HL-60/S4 treated with phorbol 12-myristate 13-acetate at 8.2 ng/mL for 4 days and 3 days (cell line): ENCODE measurements around the gene BNIP3.

ENCODE experiments used
- in situ Hi-C: fragments of 300-500 bp; cut with MboI; formaldehyde crosslinking; loops from 2 replicates; pipeline ENCODE4 v1.15.0; 2022; ENCODE audit warnings: low sequenced_read_pairs

Gene BNIP3

GRCh38 chr10:131979336-131979735 lies 2.4 kb downstream of the BNIP3 start:
- in situ Hi-C loops: no loop called here

DNA sequence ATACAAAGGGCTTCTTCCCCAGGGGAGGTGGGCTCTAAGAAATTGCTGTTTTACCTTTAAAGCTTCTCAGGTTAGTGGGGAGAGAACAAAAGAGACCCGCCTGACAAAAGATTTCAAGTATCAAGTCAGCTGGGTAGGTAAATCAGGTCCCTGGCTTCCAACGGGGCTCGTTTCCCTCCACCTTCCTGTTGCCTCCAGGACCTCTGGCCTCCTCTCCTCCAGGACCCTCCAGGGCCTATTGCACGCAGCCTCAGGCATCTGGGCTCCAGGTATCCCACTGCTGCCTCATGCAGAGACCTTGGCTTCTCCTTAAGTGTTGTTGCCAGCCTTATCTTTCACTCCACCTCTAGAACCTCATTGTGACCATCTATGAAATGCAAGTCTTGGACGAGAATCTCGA lies 2.9 kb downstream of the BNIP3 start:
- in situ Hi-C loops: no loop called here

- in situ Hi-C loops: no loop called here
These were observed 3.4 kb downstream of the BNIP3 start for GRCh38 chr10:131978366-131978765.

DNA sequence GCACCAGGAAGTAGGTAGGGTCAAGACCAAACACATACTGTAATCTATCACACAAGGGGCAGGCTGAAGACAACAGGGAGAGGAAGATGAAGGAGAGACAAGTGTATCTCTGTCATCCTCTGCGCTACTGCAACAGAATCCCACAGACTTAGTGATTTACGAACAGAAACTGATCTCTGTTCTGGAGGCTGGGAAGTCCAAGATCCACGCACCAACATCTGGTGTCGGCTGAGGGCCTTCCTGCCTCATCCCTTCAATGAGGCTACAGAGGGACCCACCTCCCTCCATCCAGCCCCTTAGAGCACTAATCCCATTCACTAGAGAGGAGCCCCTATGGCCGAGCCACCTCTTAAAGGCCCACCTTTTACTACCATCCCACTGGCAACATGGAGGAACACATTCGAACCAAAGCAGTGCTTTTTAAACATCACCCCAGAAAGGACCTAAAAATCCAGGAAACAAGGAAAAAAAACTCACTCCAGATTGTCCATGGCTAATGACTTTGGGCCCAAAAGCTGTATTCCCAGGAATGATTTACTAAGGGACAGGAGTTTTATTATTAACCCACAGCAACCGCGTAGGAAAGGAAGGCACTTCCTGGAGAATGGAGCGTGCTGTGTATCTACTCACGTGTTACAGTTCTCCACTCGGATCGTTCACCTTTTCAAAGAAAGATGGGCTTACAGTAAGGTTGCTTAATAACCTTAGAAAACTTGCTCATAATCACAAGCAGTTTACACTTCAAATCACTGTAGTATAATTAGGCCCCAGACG lies 4.2 kb downstream of the BNIP3 start:
- in situ Hi-C loops: no loop called here

DNA sequence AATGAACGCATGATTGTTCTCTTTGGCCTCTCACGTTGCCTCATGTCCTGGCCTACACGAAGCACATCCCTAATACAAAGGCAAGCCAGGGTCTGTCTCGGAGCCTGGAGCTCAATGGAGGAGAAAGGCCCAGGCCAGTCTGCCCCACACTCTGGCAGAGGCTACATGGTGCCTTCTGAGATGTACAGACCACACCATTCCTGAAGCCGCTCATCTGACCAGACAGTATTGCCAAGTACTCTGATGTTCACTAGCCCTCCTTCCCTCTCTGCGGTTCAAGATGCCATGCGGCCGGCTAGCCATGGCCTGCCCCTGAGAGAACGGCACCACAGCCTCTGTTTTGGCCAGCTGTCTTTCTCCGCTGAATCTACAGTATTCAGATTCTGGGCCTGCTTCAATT lies 5.9 kb downstream of the BNIP3 start:
- in situ Hi-C loops: no loop called here

GRCh38 chr10:131975003-131975402 lies 6.7 kb downstream of the BNIP3 start:
- in situ Hi-C loops: no loop called here

GRCh38 chr10:131974034-131974817 lies 7.5 kb downstream of the BNIP3 start:
- in situ Hi-C loops: no loop called here

- in situ Hi-C loops: no loop called here
These were observed 8.4 kb downstream of the BNIP3 start for GRCh38 chr10:131973160-131973951.

DNA sequence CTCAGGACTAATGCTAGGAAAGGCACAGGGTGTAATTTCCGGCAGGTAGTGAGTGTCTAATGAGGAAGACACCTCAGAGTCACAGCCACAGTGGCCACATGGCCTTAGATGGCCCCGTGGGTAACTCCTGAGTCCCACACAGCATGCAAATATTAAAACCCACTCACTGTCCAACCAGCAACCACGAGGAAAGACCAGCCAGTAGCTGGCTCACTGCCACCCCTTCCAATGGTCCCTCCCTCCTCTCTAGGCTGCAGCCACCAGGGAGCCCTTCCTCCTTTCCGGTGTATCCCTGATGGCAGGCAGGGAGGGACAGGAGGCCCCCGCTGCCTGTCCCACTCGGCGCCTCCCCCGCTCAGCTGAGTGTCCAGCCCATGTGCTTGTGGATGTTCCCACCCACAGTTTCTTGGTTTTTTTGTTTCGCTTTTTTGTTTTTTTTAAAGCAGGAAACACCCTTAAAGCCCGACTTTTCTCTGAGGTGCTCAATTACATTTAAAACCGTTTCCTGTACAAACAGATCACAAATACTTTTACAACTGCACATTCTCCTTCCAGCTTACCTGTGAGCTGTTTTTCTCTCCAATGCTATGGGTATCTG lies 9.2 kb downstream of the BNIP3 start:
- in situ Hi-C loops: no loop called here

- in situ Hi-C loops: no loop called here
These were observed 10.1 kb downstream of the BNIP3 start for GRCh38 chr10:131971591-131971990.

- in situ Hi-C loops: no loop called here
These were observed 10.8 kb downstream of the BNIP3 start for GRCh38 chr10:131970946-131971345.

DNA sequence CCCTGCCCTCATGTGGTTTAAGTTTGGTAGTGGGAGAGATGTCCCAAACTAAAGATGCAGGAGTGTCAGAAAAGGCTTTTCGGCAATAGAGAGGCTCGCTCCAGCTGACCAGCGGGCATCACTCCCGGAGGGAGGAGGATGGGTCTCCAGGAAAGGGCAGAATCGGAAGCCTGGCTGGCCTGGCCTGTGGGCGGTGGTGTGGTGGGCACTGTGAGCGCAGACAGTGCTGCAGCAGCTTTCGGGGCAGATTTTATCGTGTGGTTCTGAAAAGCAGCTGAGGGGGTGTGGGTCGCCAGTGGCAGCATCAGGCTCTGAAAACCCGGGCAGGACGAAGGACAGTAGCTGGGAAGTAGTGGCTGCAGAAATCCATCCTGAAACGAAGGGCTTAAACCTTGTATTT lies 12.8 kb downstream of the BNIP3 start:
- in situ Hi-C loops: no loop called here

- in situ Hi-C loops: no loop called here
These were observed 17.4 kb downstream of the BNIP3 start for GRCh38 chr10:131964298-131964697.

DNA sequence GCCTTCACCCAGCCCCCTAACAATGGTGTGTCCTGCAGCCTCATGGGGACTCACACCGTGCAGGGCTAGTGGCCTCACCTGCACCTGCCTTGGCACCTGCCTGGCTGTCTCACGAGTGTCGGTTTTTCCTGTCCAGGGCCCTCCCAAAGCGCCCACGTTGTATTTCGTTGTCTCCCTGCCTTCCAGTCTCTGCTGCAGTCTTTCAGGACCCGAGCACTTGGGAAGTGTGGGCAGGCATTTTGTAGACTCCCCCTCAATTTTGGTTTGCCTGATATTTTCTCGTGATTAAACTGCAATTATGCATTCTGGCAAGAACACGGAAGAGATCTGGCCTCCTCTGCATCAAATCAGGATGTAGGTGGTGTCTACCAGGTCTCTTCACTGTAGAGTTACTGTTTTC lies 17.9 kb downstream of the BNIP3 start:
- in situ Hi-C loops: no loop called here

DNA sequence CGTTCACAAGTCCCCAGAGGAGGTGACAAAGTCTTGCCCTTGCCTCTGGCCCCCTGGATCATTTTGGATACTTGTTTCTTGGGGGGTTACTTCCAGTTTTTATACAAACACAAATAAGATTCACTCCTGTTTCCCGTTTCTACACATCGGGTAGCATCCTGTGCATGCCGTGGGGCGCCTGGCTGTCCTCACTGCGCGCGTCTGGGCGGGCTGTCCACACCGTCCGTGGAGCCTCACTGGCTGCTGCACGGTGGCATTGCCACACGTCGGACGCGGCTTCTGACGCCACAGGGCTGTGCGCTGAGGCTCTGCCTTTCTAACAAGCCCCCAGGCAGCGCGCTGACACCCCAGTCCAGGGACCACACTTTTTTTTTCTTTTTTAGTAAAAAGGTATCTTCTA lies 18.4 kb downstream of the BNIP3 start:
- in situ Hi-C loops: no loop called here

DNA sequence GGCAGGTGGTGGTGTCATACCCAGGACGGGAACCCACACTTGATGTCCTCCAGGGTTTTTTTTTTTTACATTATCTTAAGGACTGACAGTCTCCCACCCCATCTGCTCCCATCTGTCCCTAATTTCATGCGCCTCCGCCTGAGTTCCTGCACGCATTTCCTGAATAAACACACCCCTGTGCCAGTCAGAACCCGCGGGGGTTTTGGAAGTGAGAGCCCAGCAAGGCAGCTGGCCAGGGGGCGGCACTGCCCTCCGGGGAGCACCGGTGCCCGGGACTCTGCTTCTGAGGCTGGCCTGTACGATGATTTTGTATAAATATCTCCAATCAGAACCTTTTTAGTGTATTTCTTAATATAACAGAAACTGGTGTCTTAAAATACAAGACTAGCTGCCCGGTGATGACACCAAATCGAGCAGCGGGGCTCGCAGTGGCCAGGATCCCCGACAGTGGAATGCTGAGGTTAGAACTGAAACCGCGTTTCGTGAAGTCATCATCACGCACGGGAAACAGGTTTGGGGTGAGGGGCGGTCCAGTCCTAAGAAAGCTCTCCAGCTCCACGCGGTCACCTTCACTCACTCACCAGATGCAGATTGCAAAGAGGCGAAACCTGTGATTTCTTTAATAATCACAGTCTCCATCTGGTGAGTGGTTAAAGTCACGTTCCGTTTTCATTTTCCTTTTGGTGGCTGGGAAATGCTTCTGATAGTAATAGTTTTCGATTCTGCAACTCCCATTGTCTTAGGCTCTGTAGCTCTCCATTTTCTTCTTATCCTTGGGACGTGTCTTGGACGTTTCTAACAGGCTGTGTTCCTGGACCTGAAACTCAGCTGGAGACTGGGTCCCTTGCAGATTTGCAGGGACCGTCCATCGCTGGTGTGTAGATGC lies 19.7 kb downstream of the BNIP3 start:
- in situ Hi-C loops: no loop called here

- in situ Hi-C loops: no loop called here
These were observed 20.5 kb downstream of the BNIP3 start for GRCh38 chr10:131961047-131961776.

DNA sequence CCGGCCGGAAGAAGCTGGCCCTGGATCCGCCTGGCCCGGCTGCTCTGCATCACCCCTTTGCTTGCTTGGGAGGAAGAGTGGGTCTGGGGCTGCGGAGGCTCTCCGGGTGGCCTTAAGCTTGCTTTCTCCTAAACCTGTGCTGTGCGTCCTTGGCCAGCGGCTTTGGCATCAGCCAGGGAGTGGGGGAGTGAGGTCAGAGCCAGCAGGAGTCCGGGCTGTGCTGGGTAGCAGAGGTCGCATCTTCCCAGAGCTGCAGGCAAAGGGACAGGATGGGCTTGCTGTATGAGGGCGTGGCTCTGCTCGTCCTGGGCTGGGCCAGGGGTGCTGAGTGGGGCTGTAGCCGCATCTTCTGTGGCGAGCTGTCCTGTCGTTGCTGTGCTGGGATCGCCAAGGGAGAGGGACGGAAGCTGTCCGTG lies 21.1 kb downstream of the BNIP3 start:
- in situ Hi-C loops: no loop called here

- in situ Hi-C loops: no loop called here
These were observed 21.9 kb downstream of the BNIP3 start for GRCh38 chr10:131959841-131960240.
